Neural cell (in vitro differentiated cells): ENCODE data around the gene TBX15. TPM values are rescaled to one million over a fixed set of nuclear protein-coding genes. Genes with fewer than 3 reads are reported as not detected.

Experiments used
- H2AFZ ChIP-seq: fragments of 200-600, 300-800 bp; sonication (generic), shearing (Covaris generic); 2 replicates; pipeline ENCODE4 v1.6.0; 2014; ENCODE audit warnings: low read depth, mild to moderate bottlenecking, antibody characterized with exemption, low read length, moderate library complexity
- H3F3A ChIP-seq: fragments of 200-600 bp; shearing (Covaris generic); 2 replicates; pipeline ENCODE4 v1.6.1; 2016; ENCODE audit warnings: mild to moderate bottlenecking, moderate library complexity, mixed read lengths, antibody characterized with exemption, low read length; ENCODE audit not compliant: insufficient read depth, poor library complexity, severe bottlenecking
- H3K27ac ChIP-seq: fragments of 200-600, 300-800 bp; sonication (generic), shearing (Covaris generic); 2 replicates; pipeline ENCODE4 v1.5.1; 2014; ENCODE audit warnings: mild to moderate bottlenecking, low read length, moderate library complexity
- H3K27me3 ChIP-seq: fragments of 300-800, 200-600 bp; sonication (generic), shearing (Covaris generic); 2 replicates; pipeline ENCODE4 v1.6.0; 2014; ENCODE audit warnings: mild to moderate bottlenecking, low read depth, low read length, moderate library complexity; ENCODE audit not compliant: insufficient read depth
- H3K36me3 ChIP-seq: fragments of 300-800, 200-600 bp; sonication (generic), shearing (Covaris generic); 2 replicates; pipeline ENCODE4 v1.5.1; 2014; ENCODE audit warnings: mild to moderate bottlenecking, antibody characterized with exemption, low read length, moderate library complexity; ENCODE audit not compliant: insufficient read depth
- H3K4me2 ChIP-seq: fragments of 300-800, 200-600 bp; sonication (generic), shearing (Covaris generic); 2 replicates; pipeline ENCODE4 v1.6.0; 2014; ENCODE audit warnings: mild to moderate bottlenecking, low read length
- H3K4me3 ChIP-seq: fragments of 300-800, 200-600 bp; sonication (generic), shearing (Covaris generic); 2 replicates; pipeline ENCODE4 v1.5.1; 2014; ENCODE audit warnings: mild to moderate bottlenecking, low read length, moderate library complexity
- H3K79me2 ChIP-seq: fragments of 200-600 bp; shearing (Covaris generic); replicated peaks from 2 replicates; pipeline ENCODE4 v1.6.0; 2014; ENCODE audit warnings: mild to moderate bottlenecking, low read length, moderate library complexity; ENCODE audit not compliant: insufficient read depth
- H3K9ac ChIP-seq: fragments of 300-800, 200-600 bp; sonication (generic), shearing (Covaris generic); 2 replicates; pipeline ENCODE4 v1.6.1; 2016; ENCODE audit warnings: mild to moderate bottlenecking, low read length, mixed read lengths
- H3K9me2 ChIP-seq: fragments of 200-600 bp; shearing (Covaris generic); 2 replicates; pipeline ENCODE4 v1.6.1; 2016; ENCODE audit warnings: mild to moderate bottlenecking, low read length, mixed read lengths; ENCODE audit not compliant: insufficient read depth
- H3K9me3 ChIP-seq: fragments of 200-600, 300-800 bp; sonication (generic), shearing (Covaris generic); 2 replicates; pipeline ENCODE4 v1.6.1; 2016; ENCODE audit warnings: mild to moderate bottlenecking, mixed run types, low read length, moderate library complexity, mixed read lengths
- H4K20me1 ChIP-seq: fragments of 200-600 bp; shearing (Covaris generic); 2 replicates; pipeline ENCODE4 v1.6.1; 2016; ENCODE audit warnings: mild to moderate bottlenecking, mixed run types; ENCODE audit not compliant: insufficient read depth
- CTCF ChIP-seq: fragments of 450-650 bp; IDR thresholded peaks from 2 replicates; pipeline ENCODE4 v1.5.1; 2014; ENCODE audit warnings: antibody characterized with exemption, mild to moderate bottlenecking, moderate library complexity; ENCODE audit not compliant: poor library complexity, severe bottlenecking
- EP300 ChIP-seq: fragments of 450-650 bp; conservative IDR thresholded peaks from 2 replicates; pipeline ENCODE4 v1.6.1; 2014; ENCODE audit warnings: antibody characterized with exemption, mild to moderate bottlenecking, moderate library complexity; ENCODE audit not compliant: poor library complexity, severe bottlenecking
- EZH2 ChIP-seq: fragments of 200-600, 300-800 bp; shearing (Covaris generic), sonication (generic); IDR thresholded peaks from 2 replicates; pipeline ENCODE4 v1.6.1; 2014; ENCODE audit warnings: antibody characterized with exemption, low read length, borderline replicate concordance, mild to moderate bottlenecking; ENCODE audit not compliant: insufficient read depth, poor library complexity, severe bottlenecking
- MXI1 ChIP-seq: fragments of 450-650 bp; conservative IDR thresholded peaks from 2 replicates; pipeline ENCODE4 v1.6.1; 2014; ENCODE audit warnings: antibody characterized with exemption, mild to moderate bottlenecking; ENCODE audit not compliant: poor library complexity, severe bottlenecking
- POLR2AphosphoS5 ChIP-seq: IDR thresholded peaks from 2 replicates; pipeline ENCODE4 v1.6.1; 2012
- RAD21 ChIP-seq: fragments of 450-650 bp; conservative IDR thresholded peaks from 2 replicates; pipeline ENCODE4 v1.6.1; 2014; ENCODE audit warnings: antibody characterized with exemption, mild to moderate bottlenecking, moderate library complexity
- SMC3 ChIP-seq: fragments of 450-650 bp; conservative IDR thresholded peaks from 2 replicates; pipeline ENCODE4 v1.6.1; 2014; ENCODE audit warnings: antibody characterized with exemption, mild to moderate bottlenecking, moderate library complexity; ENCODE audit not compliant: poor library complexity
- TAF1 ChIP-seq: IDR thresholded peaks from 2 replicates; pipeline ENCODE4 v1.6.1; 2012; ENCODE audit warnings: low read depth
- polyA plus RNA-seq: library from polyadenylated mRNA; depleted of rRNA; stranded (reverse); fragments of >200 nt; gene quantifications from 2 replicates; pipeline ENCODE4 v1.2.3, GENCODE V29; 2014
- TF ChIP-seq, protein P1 (sequence below): IDR thresholded peaks from 2 replicates; pipeline ENCODE4 v1.6.1; 2012; ENCODE audit warnings: borderline replicate concordance

Gene TBX15
- polyA plus RNA-seq, 1 donor from 2014 or later = 0.10 TPM

DNA sequence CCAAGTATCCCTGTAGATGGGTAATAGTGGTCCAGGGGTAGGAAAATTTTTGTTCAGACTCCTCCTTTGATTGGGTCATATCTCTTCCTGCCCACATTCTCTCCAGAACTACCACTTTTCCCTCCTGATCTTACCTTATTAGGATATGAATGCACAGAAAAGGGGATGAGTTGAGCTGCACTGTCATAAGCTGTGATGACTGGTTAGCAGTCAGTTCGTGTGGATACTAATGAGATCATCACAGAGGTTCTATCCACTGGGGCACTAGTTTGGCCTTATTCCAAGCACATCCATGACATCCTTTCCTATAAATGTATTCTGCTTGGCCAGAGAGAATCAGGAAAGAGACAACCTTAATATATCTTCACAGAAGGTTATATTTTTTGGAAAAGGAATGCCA is 22.1 kb upstream of the TBX15 start:
- no peak for TF ChIP-seq MXI1
- no peak for TF ChIP-seq SMC3
- no peak for TF ChIP-seq TAF1
- no peak for TF ChIP-seq POLR2AphosphoS5
- TF ChIP-seq, protein P1, sequence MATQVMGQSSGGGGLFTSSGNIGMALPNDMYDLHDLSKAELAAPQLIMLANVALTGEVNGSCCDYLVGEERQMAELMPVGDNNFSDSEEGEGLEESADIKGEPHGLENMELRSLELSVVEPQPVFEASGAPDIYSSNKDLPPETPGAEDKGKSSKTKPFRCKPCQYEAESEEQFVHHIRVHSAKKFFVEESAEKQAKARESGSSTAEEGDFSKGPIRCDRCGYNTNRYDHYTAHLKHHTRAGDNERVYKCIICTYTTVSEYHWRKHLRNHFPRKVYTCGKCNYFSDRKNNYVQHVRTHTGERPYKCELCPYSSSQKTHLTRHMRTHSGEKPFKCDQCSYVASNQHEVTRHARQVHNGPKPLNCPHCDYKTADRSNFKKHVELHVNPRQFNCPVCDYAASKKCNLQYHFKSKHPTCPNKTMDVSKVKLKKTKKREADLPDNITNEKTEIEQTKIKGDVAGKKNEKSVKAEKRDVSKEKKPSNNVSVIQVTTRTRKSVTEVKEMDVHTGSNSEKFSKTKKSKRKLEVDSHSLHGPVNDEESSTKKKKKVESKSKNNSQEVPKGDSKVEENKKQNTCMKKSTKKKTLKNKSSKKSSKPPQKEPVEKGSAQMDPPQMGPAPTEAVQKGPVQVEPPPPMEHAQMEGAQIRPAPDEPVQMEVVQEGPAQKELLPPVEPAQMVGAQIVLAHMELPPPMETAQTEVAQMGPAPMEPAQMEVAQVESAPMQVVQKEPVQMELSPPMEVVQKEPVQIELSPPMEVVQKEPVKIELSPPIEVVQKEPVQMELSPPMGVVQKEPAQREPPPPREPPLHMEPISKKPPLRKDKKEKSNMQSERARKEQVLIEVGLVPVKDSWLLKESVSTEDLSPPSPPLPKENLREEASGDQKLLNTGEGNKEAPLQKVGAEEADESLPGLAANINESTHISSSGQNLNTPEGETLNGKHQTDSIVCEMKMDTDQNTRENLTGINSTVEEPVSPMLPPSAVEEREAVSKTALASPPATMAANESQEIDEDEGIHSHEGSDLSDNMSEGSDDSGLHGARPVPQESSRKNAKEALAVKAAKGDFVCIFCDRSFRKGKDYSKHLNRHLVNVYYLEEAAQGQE = no peak
- no peak for TF ChIP-seq RAD21
- no peak for TF ChIP-seq EP300
- no peak for TF ChIP-seq EZH2
- no peak for TF ChIP-seq CTCF
- no peaks in the 10 kb centered on the region for H4K20me1 ChIP-seq
- no peak overlapping the region for H2AFZ ChIP-seq
- peaks cover 54% of the 10 kb centered on the region for H3K27me3 ChIP-seq
- H3K79me2 ChIP-seq = no peaks in the 10 kb centered on the region
- H3K27ac ChIP-seq = no peak overlapping the region
- H3K9me2 ChIP-seq = no peaks in the 10 kb centered on the region
- H3K4me3 ChIP-seq = no peak overlapping the region
- H3K9ac ChIP-seq = no peak overlapping the region
- peaks cover 7% of the 10 kb centered on the region for H3K9me3 ChIP-seq
- no peak overlapping the region for H3K4me2 ChIP-seq
- H3F3A ChIP-seq = no peaks in the 10 kb centered on the region
- H3K36me3 ChIP-seq = no peaks in the 10 kb centered on the region

DNA sequence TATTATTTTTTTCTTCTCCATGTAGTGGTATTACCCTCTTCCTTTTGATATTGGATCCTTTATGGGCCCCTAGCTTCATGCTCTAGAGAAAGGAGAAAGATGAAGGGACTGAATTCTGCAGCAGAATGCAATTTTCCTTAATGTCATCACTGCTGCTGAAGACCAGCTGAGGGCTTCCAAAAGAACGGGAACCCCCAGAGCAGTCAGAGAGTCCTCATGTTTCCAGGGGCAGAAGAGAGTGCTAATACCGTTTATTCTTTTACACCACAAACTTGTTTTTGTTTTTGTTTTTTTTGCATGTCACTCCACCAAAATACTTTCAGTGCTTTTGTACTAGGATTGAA is 21.1 kb upstream of the TBX15 start:
- no peaks in the 10 kb centered on the region for H3K79me2 ChIP-seq
- no peaks in the 10 kb centered on the region for H4K20me1 ChIP-seq
- H3F3A ChIP-seq = no peaks in the 10 kb centered on the region
- H3K9me3 ChIP-seq = peaks cover 7% of the 10 kb centered on the region
- H3K27ac ChIP-seq = no peak overlapping the region
- H3K4me3 ChIP-seq = no peak overlapping the region
- no peaks in the 10 kb centered on the region for H3K36me3 ChIP-seq
- H2AFZ ChIP-seq = no peak overlapping the region
- TF ChIP-seq EP300 = no peak
- no peak for TF ChIP-seq TAF1
- TF ChIP-seq RAD21 = no peak
- TF ChIP-seq MXI1 = no peak
- TF ChIP-seq, protein P1 = no peak
- TF ChIP-seq SMC3 = no peak
- H3K9me2 ChIP-seq = no peaks in the 10 kb centered on the region
- no peak overlapping the region for H3K4me2 ChIP-seq
- H3K9ac ChIP-seq = no peak overlapping the region
- peaks cover 63% of the 10 kb centered on the region for H3K27me3 ChIP-seq
